Uterus (tissue), 2 donors: ENCODE measurements around the gene MRPL43.

Source experiments
- CTCF ChIP-seq, 4 experiments: fragments of 200-600 bp in 2 of 4; fragments of 450-650 bp in 2 of 4; sonication (generic) in 2 of 4; IDR thresholded peaks; one replicate each; pipeline ENCODE4 v1.5.1; 2016 to 2019; ENCODE audit warnings: antibody characterized with exemption in 4 of 4, mild to moderate bottlenecking in 2 of 4, moderate library complexity in 1 of 4
- POLR2A ChIP-seq, 2 donors: fragments of 450-650 bp; IDR thresholded peaks; one replicate each; pipeline ENCODE4 v1.6.1; 2016; ENCODE audit warnings: antibody characterized with exemption in 2 of 2, mild to moderate bottlenecking in 1 of 2, moderate library complexity in 1 of 2

- TF ChIP-seq CTCF (IDR thresholded peaks at IDR 0.05), result no peak
- no peak for TF ChIP-seq POLR2A (IDR thresholded peaks at IDR 0.05)
These were observed 18.5 kb downstream of the MRPL43 start for GRCh38 chr10:100968863-100969186.
